WTC11 (cell line): ENCODE measurements around the gene STOX2. TPM values are rescaled to one million over a fixed set of nuclear protein-coding genes. Genes with fewer than 3 reads are reported as not detected.

Source experiments
- ATAC-seq: fragments of 200-7000 bp; cut with Tn5 transposase; 2 replicates; pipeline ENCODE4 v1.10.0; 2021; ENCODE audit warnings: mild to moderate bottlenecking, moderate library complexity
- CTCF ChIA-PET: fragments of 300-600 bp; sonication (Branson Sonifier 250); formaldehyde crosslinking; loops from one replicate; lab custom pipeline; 2021; ENCODE audit warnings: antibody characterized with exemption; lab: Charles Lee
- POLR2A ChIA-PET: fragments of 350-600 bp; sonication (Branson Sonifier 250); formaldehyde crosslinking; loops from one replicate; lab custom pipeline; 2021; ENCODE audit warnings: antibody characterized with exemption; lab: Charles Lee
- DNase-seq: peaks from one replicate; pipeline ENCODE4 v3.0.0; 2021; ENCODE audit warnings: low spot score
- H3K27ac Mint-ChIP-seq: 2 replicates; pipeline ENCODE4 v1.8.0; 2021; ENCODE audit warnings: mixed read lengths
- H3K27me3 Mint-ChIP-seq: 2 replicates; pipeline ENCODE4 v1.8.0; 2021; ENCODE audit warnings: low read depth, mild to moderate bottlenecking, moderate library complexity, mixed read lengths
- H3K36me3 Mint-ChIP-seq: 2 replicates; pipeline ENCODE4 v1.8.0; 2021; ENCODE audit warnings: mixed read lengths
- H3K4me1 Mint-ChIP-seq: 2 replicates; pipeline ENCODE4 v1.8.0; 2022; ENCODE audit warnings: mixed read lengths
- H3K4me3 Mint-ChIP-seq: 2 replicates; pipeline ENCODE4 v1.8.0; 2021; ENCODE audit warnings: mild to moderate bottlenecking, moderate library complexity, mixed read lengths
- H3K9me3 Mint-ChIP-seq: 2 replicates; pipeline ENCODE4 v1.8.0; 2021; ENCODE audit warnings: mixed read lengths
- AFF4 ChIP-seq: sonication (generic); formaldehyde crosslinking; IDR thresholded peaks from 2 replicates; pipeline ENCODE4 v1.8.1; 2023; ENCODE audit warnings: mild to moderate bottlenecking, missing genetic modification reagents, borderline replicate concordance
- ETV6 ChIP-seq: sonication (generic); formaldehyde crosslinking; IDR thresholded peaks from 2 replicates; pipeline ENCODE4 v1.8.1; 2022; ENCODE audit warnings: mild to moderate bottlenecking, missing genetic modification reagents
- FOXP1 ChIP-seq: sonication (generic); formaldehyde crosslinking; IDR thresholded peaks from 2 replicates; pipeline ENCODE4 v1.8.0; 2022; ENCODE audit warnings: missing genetic modification reagents, mild to moderate bottlenecking, moderate library complexity, borderline replicate concordance
- GRHL2 ChIP-seq: fragments of 250-450 bp; sonication (Bioruptor Pico); IDR thresholded peaks from 2 replicates; pipeline ENCODE4 v1.8.0; 2022; ENCODE audit warnings: mild to moderate bottlenecking, moderate library complexity; ENCODE audit not compliant: insufficient replicate concordance, severe bottlenecking
- HMGA2 ChIP-seq: fragments of 250-450 bp; sonication (Bioruptor Pico); IDR thresholded peaks from 2 replicates; pipeline ENCODE4 v1.4.0; 2021; ENCODE audit warnings: mild to moderate bottlenecking, moderate library complexity
- MXD4 ChIP-seq: fragments of 250-450 bp; sonication (Bioruptor Pico); IDR thresholded peaks from 2 replicates; pipeline ENCODE4 v1.8.0; 2021; ENCODE audit warnings: mild to moderate bottlenecking, moderate library complexity, borderline replicate concordance
- NFATC4 ChIP-seq: fragments of 250-450 bp; sonication (Bioruptor Pico); IDR thresholded peaks from 2 replicates; pipeline ENCODE4 v1.9.0; 2021; ENCODE audit warnings: mild to moderate bottlenecking
- NFE2L1 ChIP-seq: sonication (generic); formaldehyde crosslinking; IDR thresholded peaks from 2 replicates; pipeline ENCODE4 v1.8.1; 2023; ENCODE audit warnings: missing genetic modification reagents
- NR3C1 ChIP-seq: sonication (generic); formaldehyde crosslinking; conservative IDR thresholded peaks from 2 replicates; pipeline ENCODE4 v1.8.1; 2023; ENCODE audit warnings: low read depth, mild to moderate bottlenecking, missing genetic modification reagents
- OVOL2 ChIP-seq: fragments of 250-450 bp; sonication (Bioruptor Pico); IDR thresholded peaks from 2 replicates; pipeline ENCODE4 v1.9.0; 2021; ENCODE audit warnings: mild to moderate bottlenecking, borderline replicate concordance
- PREB ChIP-seq: sonication (generic); formaldehyde crosslinking; IDR thresholded peaks from 2 replicates; pipeline ENCODE4 v1.8.1; 2022; ENCODE audit warnings: mild to moderate bottlenecking, missing genetic modification reagents, moderate library complexity, borderline replicate concordance
- TP53 ChIP-seq: sonication (generic); formaldehyde crosslinking; IDR thresholded peaks from 2 replicates; pipeline ENCODE4 v1.8.1; 2023; ENCODE audit warnings: mild to moderate bottlenecking, missing genetic modification reagents
- USF1 ChIP-seq: sonication (generic); formaldehyde crosslinking; IDR thresholded peaks from 2 replicates; pipeline ENCODE4 v1.8.0; 2022; ENCODE audit warnings: mild to moderate bottlenecking, missing genetic modification reagents
- ZMAT4 ChIP-seq: fragments of 250-450 bp; sonication (Bioruptor Pico); IDR thresholded peaks from 2 replicates; pipeline ENCODE4 v1.9.0; 2021; ENCODE audit warnings: mild to moderate bottlenecking
- ZNF232 ChIP-seq: sonication (generic); formaldehyde crosslinking; IDR thresholded peaks from 2 replicates; pipeline ENCODE4 v1.8.0; 2022; ENCODE audit warnings: mild to moderate bottlenecking, missing genetic modification reagents
- ZNF512 ChIP-seq: sonication (generic); formaldehyde crosslinking; IDR thresholded peaks from 2 replicates; pipeline ENCODE4 v1.8.1; 2022; ENCODE audit warnings: missing genetic modification reagents, borderline replicate concordance
- ZNF532 ChIP-seq: fragments of 250-450 bp; sonication (Bioruptor Pico); IDR thresholded peaks from 2 replicates; pipeline ENCODE4 v1.9.0; 2021; ENCODE audit warnings: mild to moderate bottlenecking, borderline replicate concordance
- total RNA-seq: library from RNA; stranded (reverse); gene quantifications from 3 replicates; pipeline ENCODE4 v1.2.3, GENCODE V29; 2021

The STOX2 gene
- total RNA-seq, 1 experiment from 2014 or later = 31.6 TPM

- peaks cover 12% of the 10 kb centered on the region for H3K36me3 Mint-ChIP-seq
- peaks cover 49% of the 10 kb centered on the region for H3K4me1 Mint-ChIP-seq
- ATAC-seq (no peak), DNase-seq (no peak)
- TF ChIP-seq TP53 (CRISPR knock-in tag) (no peak), ZNF512 (CRISPR knock-in tag) (no peak), NFATC4 (CRISPR knock-in tag) (no peak), AFF4 (CRISPR knock-in tag) (no peak), ZMAT4 (no peak), ZNF232 (CRISPR knock-in tag) (no peak), USF1 (no peak), ZNF532 (no peak), GRHL2 (CRISPR knock-in tag) (no peak), ETV6 (no peak), NR3C1 (no peak), MXD4 (CRISPR knock-in tag) (no peak), HMGA2 (CRISPR knock-in tag) (no peak), NFE2L1 (CRISPR knock-in tag) (no peak), PREB (CRISPR knock-in tag) (no peak), FOXP1 (CRISPR knock-in tag) (no peak), OVOL2 (no peak)
- ChIA-PET CTCF (no interaction called here), POLR2A (no interaction called here)
- H3K9me3 Mint-ChIP-seq = 0 out of 2 replicates have a peak, but pooled peaks cover 3% of the 10 kb centered on the region
- H3K4me3 Mint-ChIP-seq = no peak overlapping the region
- H3K27me3 Mint-ChIP-seq = no peaks in the 10 kb centered on the region
- H3K27ac Mint-ChIP-seq = peak overlapping the region; percentile 72; the same call in 1 of the 2 replicates
These were observed 15.4 kb downstream of the STOX2 start for GRCh38 chr4:183920512-183920911.
